Immature natural killer cell (primary cell): ENCODE measurements around the gene OR10AG1. TPM values are rescaled to one million over a fixed set of nuclear protein-coding genes. Genes with fewer than 3 reads are reported as not detected.

Source experiments
- polyA plus RNA-seq, 3 donors: library from polyadenylated mRNA; unstranded; fragments of 300-500 nt; fragmentation: Illumina TruSeq; gene quantifications; one replicate each; pipeline ENCODE4 v1.2.3, GENCODE V29; 2021

Gene OR10AG1
- polyA plus RNA-seq, 3 donors from 2014 or later, result not detected

Other genes with a start within 250 kb of the OR10AG1 start
- not detected for gene OR5D13, start 196.5 kb downstream of the OR10AG1 start, polyA plus RNA-seq
- gene OR5D14, start 174.4 kb downstream of the OR10AG1 start, polyA plus RNA-seq, result not detected
- not detected for gene OR5L1, start 158.6 kb downstream of the OR10AG1 start, polyA plus RNA-seq
- gene OR5D18, start 150.3 kb downstream of the OR10AG1 start, polyA plus RNA-seq, result not detected
- gene OR5L2, start 142.7 kb downstream of the OR10AG1 start, polyA plus RNA-seq, result not detected
- not detected for gene OR5D16, start 131.2 kb downstream of the OR10AG1 start, polyA plus RNA-seq
- gene TRIM51, start 86.6 kb downstream of the OR10AG1 start, polyA plus RNA-seq, result not detected
- gene OR5W2, start 55.4 kb downstream of the OR10AG1 start, polyA plus RNA-seq, result not detected
- not detected for gene OR5I1, start 33.5 kb downstream of the OR10AG1 start, polyA plus RNA-seq
- not detected for gene OR5F1, start 24.7 kb upstream of the OR10AG1 start, polyA plus RNA-seq
- gene OR5AS1, start 57.7 kb upstream of the OR10AG1 start, polyA plus RNA-seq, result not detected
- not detected for gene OR8I2, start 123.4 kb upstream of the OR10AG1 start, polyA plus RNA-seq
- gene OR8H2, start 133.7 kb upstream of the OR10AG1 start, polyA plus RNA-seq, result not detected
- not detected for gene OR8H3, start 152.4 kb upstream of the OR10AG1 start, polyA plus RNA-seq
- not detected for gene OR8J3, start 170.3 kb upstream of the OR10AG1 start, polyA plus RNA-seq
- gene OR8K5, start 190.4 kb upstream of the OR10AG1 start, polyA plus RNA-seq, result not detected
- not detected for gene OR5J2, start 206.7 kb upstream of the OR10AG1 start, polyA plus RNA-seq